Measurements from ENCODE around the gene GHITM.

GRCh38 chr10:84152769-84153168, 13.5 kb downstream of the GHITM start:
- TF ChIP-seq CTCF (IDR thresholded peaks at IDR 0.05) (no peak), EP300 (IDR thresholded peaks at IDR 0.05) (no peak), POLR2AphosphoS5 (IDR thresholded peaks at IDR 0.05) (no peak)

Measured in esophagus muscularis mucosa (tissue), 4 donors.